Measurements from ENCODE around the gene SKA2. TPM values are rescaled to one million over a fixed set of nuclear protein-coding genes. Genes with fewer than 3 reads are reported as not detected.

SKA2 gene
- total and polyA plus RNA-seq, 2 donors (not counting 3 experiments of a cell fraction or from before 2014, with no cell fraction given): 12.9 to 79.6 TPM

- dilution Hi-C loops (cut with MboI; ENCODE audit: extremely low pct_ligation_motif_present, low sequenced_read_pairs) (no loop called here), intact Hi-C loops (cut with micrococcal nuclease) (no loop called here)
- FAIRE-seq: no peak
- ChIA-PET POLR2A (no interaction called here), CTCF (no interaction called here)
- H3K27ac ChIP-seq (ENCODE audit: insufficient read depth, low read depth, low read length): no peak overlapping the region
- H3K4me3 ChIP-seq (replicated peaks in 1 of 3; ENCODE audit: insufficient read depth in 1 of 3, low read depth in 1 of 3, low read length in 3 of 3): no peak overlapping the region
- no peaks in the 10 kb centered on the region for H3K9me3 ChIP-seq (replicated peaks; ENCODE audit: control insufficient read depth, insufficient read depth, low read length)
- H3K27me3 ChIP-seq (ENCODE audit: control insufficient read depth in 2 of 2, insufficient read depth in 2 of 2, low read length in 2 of 2): no peaks in the 10 kb centered on the region
- no peak for DNase-seq (ENCODE audit: low read depth, low spot score)
- TF ChIP-seq CTCF (IDR thresholded peaks at IDR 0.05; ENCODE audit: extremely low read depth in 1 of 2, insufficient read depth in 1 of 2, low read depth in 1 of 2, low read length in 2 of 2): no peak
- TF ChIP-seq, protein P1, sequence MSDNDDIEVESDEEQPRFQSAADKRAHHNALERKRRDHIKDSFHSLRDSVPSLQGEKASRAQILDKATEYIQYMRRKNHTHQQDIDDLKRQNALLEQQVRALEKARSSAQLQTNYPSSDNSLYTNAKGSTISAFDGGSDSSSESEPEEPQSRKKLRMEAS (IDR thresholded peaks at IDR 0.05; ENCODE audit: insufficient read depth, insufficient read length): no peak
- BruUV-seq (replicated peaks): no TSS peak
- H3K4me2 ChIP-seq (ENCODE audit: insufficient read depth, low read length): no peak overlapping the region
- H3K4me1 ChIP-seq (ENCODE audit: control insufficient read depth, extremely low read depth, insufficient read depth, low read length): no peaks in the 10 kb centered on the region
- H3K9me1 ChIP-seq (replicated peaks; ENCODE audit: control insufficient read depth, extremely low read depth, insufficient read depth, low read length): peaks cover 2% of the 10 kb centered on the region
- no peak overlapping the region for H2AFZ ChIP-seq (ENCODE audit: low read depth, low read length)
- H3K9ac ChIP-seq (replicated peaks; ENCODE audit: extremely low read depth, insufficient read depth, low read length): no peak overlapping the region
- no peaks in the 10 kb centered on the region for H3K79me2 ChIP-seq (ENCODE audit: control insufficient read depth, insufficient read depth, low read length)
- H3K36me3 ChIP-seq (ENCODE audit: control insufficient read depth in 2 of 2, extremely low read depth in 1 of 2, insufficient read depth in 2 of 2, low read length in 2 of 2): peaks cover 5 to 13% of the 10 kb centered on the region in 2 experiments
- H4K20me1 ChIP-seq (replicated peaks; ENCODE audit: control insufficient read depth, extremely low read depth, insufficient read depth, low read length): no peaks in the 10 kb centered on the region
These were observed 92.5 kb downstream of the SKA2 start for GRCh38 chr17:59062509-59062908.

MicroRNAs within 50 kb of the gene (microRNA counts, 767-probe panel; counts per million panel counts)
- 723 counts per million, percentile 96 among the panel's probes with 10 or more counts for microRNA hsa-miR-301a-3p
- 723 counts per million, percentile 96 among the panel's probes with 10 or more counts for microRNA hsa-miR-454-3p

Small RNA genes lying within 50 kb of the gene (microRNA-seq; reads per million reads assigned to microRNA genes)
- 26.5 reads per million, percentile 38 among the genes with 10 or more reads in this experiment for gene MIR301A (ENCODE audit: borderline number of aligned reads, borderline replicate concordance)
- 1,105 reads per million, percentile 83 among the genes with 10 or more reads in this experiment for gene MIR454 (ENCODE audit: borderline number of aligned reads, borderline replicate concordance)

Small RNA genes lying within 50 kb of the gene (small RNA-seq; reads per million reads assigned to genes)
- 110 reads per million, percentile 97 among the genes with 10 or more reads in this experiment for gene MIR301A (ENCODE audit: insufficient read depth, insufficient read length, low read depth, low replicate concordance)
- 28.9 reads per million, percentile 86 among the genes with 10 or more reads in this experiment for gene MIR454 (ENCODE audit: insufficient read depth, insufficient read length, low read depth, low replicate concordance)
- not detected for gene RNU2-58P (ENCODE audit: insufficient read depth, insufficient read length, low read depth, low replicate concordance)

Other genes with a start within 250 kb of the SKA2 start
- 37.1 and 41.9 TPM in 2 replicates for gene TRIM37, start 48.3 kb downstream of the SKA2 start, total RNA-seq
- 17.0 and 18.8 TPM in 2 replicates for gene TRIM37, start 48.3 kb downstream of the SKA2 start, polyA plus RNA-seq
- gene PRR11, start 560 bp upstream of the SKA2 start, total RNA-seq: 82.1 and 86.3 TPM in 2 replicates
- gene PRR11, start 560 bp upstream of the SKA2 start, polyA plus RNA-seq: 22.5 and 28.8 TPM in 2 replicates
- gene SMG8, start 54.8 kb upstream of the SKA2 start, total RNA-seq: 17.1 and 18.8 TPM in 2 replicates
- gene SMG8, start 54.8 kb upstream of the SKA2 start, polyA plus RNA-seq: 9.5 and 11.0 TPM in 2 replicates
- 4.3 and 4.9 TPM in 2 replicates for gene GDPD1, start 65.3 kb upstream of the SKA2 start, total RNA-seq
- 1.7 and 2.5 TPM in 2 replicates for gene GDPD1, start 65.3 kb upstream of the SKA2 start, polyA plus RNA-seq
- gene YPEL2, start 176.5 kb upstream of the SKA2 start, total RNA-seq: 59.5 and 66.8 TPM in 2 replicates
- 29.4 and 36.5 TPM in 2 replicates for gene YPEL2, start 176.5 kb upstream of the SKA2 start, polyA plus RNA-seq